ENCODE data around the gene GRIA1.

GRIA1 gene

DNA sequence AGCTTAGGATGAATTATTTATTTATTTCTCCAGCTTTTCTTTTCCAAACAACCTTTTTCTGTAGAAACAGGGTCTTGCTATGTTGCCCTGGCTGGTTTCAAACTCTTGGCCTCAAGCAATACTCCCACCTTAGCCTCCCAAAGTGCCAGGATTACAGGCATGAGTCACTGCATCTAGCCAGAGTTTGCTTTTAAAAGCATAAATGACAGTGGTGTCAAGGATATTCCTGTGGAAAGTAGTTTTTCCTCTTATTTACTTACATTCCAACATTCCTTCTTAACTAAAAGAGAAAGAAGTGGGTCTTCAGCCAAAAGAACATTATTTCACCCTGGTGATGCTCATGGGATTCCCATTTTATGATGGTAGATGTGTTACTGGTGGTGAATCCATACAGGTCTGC, 62.4 kb downstream of the GRIA1 start:
- DNase-seq = no peak

DNA sequence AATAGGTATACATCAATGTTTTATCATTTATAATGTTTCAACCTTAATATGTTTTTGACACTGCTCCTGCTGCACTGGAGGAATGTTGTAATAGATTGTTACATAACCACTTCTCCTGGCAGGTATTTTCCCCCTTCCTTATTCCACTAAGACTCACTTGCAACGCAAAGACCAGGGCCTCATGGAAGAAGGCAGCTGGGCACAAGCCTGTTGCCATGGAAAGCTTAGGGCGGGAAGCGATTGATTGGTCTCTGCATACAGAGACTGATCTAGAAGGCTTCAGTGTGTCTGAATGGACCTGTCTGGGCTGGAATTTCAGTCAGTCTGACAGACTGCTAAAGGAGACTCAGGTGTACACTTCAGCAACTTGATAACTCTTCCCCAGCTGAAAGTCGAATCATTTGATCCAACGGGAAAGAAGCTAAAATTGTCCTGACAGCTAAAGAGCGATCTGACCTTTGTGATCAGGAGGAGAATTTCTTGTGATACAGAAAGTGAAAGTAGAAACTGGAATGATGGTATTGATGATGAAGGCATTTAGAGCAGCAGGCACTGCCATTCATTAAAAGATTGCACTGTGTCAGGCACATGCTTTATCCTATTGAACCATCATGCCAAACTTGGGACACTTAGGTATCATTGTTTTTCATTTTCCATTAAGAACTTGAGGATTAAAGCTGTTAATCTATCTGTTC, 65.1 kb downstream of the GRIA1 start:
- DNase-seq = no peak

- no peak for DNase-seq
Measured at GRCh38 chr5:153558957-153559356, 68.5 kb downstream of the GRIA1 start.

DNA sequence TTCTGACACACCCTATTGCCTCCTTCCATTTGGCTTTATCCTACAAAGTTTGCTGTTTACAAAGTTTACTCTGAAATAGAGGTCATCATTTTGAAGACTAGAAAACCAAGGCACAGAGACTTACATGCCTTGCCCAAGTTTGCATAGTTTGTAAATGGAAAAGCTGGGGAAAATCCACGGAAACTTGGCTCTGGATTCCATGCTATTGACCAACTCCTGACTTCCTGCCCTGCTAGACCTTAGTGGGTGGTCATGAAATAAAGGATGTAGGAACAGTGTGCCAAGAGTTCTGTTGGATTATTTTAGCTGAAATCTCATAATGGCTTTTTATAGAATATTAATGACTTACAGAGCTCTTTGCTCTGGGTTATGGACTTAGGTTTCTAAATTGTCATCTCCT, 69.5 kb downstream of the GRIA1 start:
- no peak for DNase-seq

DNA sequence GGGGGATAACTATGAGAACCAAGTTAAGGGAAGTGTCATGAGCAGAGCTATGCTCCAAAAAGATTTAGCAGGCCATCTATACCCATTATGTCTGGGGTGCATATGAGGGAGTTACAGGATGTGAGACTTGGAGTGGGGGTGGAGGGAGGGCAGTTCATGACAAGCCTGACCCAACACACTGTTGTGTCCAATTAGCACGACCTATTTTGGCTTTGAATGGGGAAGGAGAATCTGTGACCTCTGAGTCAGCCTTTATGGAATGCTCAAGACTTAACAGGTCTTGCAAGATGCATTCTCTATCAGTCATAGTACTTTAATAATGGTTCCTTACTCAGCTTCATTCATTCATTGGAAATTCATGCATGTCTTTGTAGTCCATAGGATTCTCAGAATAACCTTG, 71.7 kb downstream of the GRIA1 start:
- DNase-seq = no peak

- DNase-seq = peak in 1 of 2 experiments; percentile 11
Measured at GRCh38 chr5:153565822-153566221, 75.4 kb downstream of the GRIA1 start.

DNA sequence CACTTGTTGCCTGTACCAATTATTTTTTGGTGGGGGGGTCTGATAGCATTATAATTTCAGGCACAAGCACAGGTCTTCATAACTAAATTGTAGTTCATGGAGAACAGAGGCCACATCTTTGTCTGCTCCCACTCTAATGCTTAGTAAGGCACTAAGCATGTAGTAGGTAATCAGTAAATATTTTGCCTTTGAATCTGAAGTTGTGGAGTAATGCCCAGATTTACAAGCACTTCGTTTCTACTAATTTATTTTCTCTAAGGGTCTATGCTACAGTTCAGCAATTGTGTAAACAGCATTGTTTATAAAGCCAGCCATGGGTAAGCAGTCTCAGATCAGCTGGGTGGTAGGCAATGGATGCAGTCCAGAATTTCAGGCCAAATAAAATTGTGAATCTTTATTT, 78.6 kb downstream of the GRIA1 start:
- DNase-seq = no peak

- no peak for DNase-seq
Measured at GRCh38 chr5:153571162-153571561, 80.7 kb downstream of the GRIA1 start.

- no peak for DNase-seq
Measured at GRCh38 chr5:153572411-153573145, 82.1 kb downstream of the GRIA1 start.

DNA sequence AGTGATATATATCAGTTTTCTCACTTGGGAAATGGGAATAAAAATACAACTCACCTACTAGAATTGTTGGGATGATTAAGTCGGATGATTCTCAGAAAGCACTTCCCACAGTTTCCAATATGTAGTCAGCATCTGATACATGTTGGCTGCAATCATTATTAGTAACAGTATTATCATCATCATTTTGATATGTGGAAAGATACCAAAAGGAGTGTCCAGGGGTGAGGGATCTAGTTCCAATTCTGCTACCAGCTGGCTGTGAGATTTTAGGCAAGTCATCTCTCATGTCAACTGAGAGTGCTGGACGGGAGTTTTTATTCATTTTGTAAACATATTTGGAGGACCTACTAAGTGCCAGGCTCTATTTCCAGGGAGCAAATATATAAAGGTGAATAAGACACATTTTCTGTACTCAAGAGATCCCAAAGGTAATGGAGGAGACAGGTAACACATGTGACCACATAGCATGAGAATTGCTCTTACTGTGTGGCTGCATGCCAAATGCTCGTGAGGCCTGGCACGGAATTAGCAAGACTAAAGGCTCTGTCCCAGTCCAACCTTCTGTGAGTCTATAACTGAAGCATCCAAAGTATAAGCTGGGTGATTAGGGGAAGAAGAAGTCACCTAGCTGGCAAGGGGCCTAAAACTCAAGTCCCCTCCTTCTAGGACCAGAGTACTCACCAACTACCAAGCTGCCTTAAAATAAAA, 83.0 kb downstream of the GRIA1 start:
- DNase-seq = no peak

DNA sequence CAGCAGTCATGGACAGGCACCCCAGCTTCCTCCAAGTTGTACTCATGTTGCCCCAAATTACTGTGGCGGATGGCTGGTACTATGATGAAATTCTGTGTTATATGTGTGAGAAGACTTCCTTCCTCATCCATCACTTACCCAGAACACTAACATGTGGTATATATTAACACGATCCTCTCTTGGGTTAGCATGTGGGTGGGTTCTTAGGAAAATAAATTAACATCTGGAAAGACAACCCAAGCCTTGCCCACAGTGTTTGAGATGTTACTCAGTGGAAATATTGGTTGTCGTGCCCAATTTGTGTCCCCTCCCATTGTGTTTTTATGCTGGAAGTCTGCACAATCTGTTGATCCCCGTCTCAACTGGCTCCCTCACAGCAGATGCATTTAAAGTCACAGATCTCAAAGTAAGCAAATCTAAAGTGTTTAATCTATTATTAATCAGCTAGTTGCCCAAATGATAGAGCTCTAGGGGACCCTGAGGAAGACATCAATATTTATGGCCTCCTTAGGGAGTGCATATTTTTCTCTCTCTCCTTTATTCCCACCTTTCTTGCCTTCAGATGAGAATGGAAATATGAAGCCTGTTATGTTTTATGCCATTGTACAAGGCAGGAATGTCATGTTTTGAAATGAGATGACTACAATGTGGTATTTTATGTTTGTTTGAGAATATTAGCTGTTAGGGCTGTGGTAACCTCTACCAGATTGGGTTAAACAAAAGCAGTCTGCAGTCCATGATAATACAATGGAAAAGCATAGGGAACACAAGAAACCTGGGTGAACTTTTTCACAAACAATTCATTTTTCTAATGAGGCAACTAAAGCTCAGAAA, 93.9 kb downstream of the GRIA1 start:
- DNase-seq = no peak

GRCh38 chr5:153584960-153585359, 94.5 kb downstream of the GRIA1 start:
- DNase-seq = no peak

- DNase-seq = no peak
Measured at GRCh38 chr5:153585622-153586277, 95.3 kb downstream of the GRIA1 start.

DNA sequence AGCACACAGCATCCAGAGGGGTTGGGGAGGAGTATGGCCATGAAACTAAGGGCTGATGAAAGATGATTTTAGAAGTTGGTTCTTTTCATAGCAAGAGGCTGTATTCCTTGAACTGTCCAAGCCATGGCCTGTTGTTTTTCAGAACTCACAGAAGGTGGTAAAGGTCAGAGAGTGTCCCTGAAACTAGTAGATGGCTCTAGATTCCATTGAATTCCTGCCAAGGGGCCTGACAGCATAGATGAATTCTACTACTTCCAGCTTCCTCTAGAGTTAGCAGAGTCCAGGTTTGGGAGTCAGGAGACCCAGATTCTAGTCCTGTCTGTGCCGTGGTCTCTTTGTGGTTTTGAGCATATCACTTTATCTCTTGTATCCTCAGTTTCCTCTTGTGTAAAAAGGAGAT, 101.6 kb downstream of the GRIA1 start:
- DNase-seq = no peak

- no peak for DNase-seq
Measured at GRCh38 chr5:153594785-153595184, 104.3 kb downstream of the GRIA1 start.

GRCh38 chr5:153598099-153598498, 107.6 kb downstream of the GRIA1 start:
- no peak for DNase-seq

GRCh38 chr5:153601377-153601776, 110.9 kb downstream of the GRIA1 start:
- DNase-seq = no peak

GRCh38 chr5:153605386-153605785, 114.9 kb downstream of the GRIA1 start:
- no peak for DNase-seq

DNA sequence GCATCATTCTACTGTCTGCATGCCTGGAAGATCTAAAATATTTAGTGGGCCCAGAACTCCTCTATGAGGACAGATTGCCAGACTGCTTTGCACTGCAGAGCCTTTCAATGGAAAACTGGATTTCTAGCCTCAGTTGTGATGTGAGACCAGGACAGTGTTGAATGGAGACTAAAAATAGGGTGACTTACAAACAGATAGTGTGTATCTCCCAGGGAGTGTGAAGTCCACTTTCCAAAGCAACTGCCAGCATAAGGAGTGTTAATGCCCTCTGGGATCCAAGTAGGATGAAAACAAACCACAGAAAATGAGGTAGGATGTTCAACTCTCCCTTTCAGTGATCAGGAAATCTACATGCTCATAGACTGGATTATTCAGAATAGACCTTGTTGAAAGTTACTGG, 119.5 kb downstream of the GRIA1 start:
- no peak for DNase-seq

DNA sequence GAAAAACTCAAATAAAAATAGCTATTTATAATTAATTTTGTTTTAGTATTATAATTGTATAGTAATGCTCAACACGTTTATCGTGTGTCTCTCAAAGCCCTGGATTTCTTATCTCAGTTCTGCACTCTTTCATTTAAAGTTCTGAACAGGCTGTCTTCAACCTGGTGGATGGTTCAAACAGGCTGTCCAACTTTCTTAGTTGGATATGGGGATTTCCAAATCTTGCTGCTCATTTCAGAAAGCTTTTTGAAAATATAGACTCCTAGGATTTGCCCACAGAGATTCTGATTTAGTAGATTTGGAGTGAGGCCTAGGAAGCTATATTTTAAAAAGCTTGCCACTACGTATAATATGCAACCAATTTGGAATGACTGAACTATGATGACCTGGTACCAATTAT, 120.3 kb downstream of the GRIA1 start:
- no peak for DNase-seq

DNA sequence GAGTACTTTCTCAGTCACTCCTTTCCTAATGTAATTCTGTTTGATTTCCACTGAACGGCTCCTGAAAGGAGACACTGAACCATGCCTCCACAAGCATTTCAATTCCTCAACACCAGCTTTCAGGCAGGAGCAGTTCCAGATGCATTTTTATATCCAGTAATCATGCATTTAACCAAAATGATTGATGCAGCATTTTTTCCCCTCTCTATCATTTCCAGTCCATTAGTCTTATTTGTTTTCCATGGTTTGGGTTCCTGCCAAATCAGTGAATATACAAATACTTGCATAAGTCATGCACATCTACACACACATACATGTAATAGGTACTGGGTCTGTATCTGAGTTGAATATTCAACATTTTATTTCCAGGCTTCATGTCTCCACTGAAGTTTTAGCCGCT, 122.7 kb downstream of the GRIA1 start:
- DNase-seq = no peak

DNA sequence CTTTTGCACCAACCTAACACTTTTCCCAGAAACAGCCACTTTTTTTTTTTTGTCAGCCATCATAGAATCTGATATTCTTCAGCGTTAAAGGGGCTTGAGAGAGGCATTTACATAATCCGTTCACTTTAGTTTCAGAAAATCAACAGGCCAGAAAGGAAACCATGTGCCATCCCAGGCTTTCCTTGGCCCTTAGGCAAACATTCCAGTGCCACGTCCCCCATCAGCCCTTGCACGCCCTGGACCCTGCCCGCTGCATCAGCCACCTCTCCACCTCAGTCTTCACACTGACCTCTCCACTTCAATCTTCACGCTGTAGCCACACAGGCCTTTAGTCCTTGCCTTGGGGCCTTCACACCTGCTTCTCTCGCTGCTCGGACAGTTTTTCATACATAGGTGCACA, 123.2 kb downstream of the GRIA1 start:
- no peak for DNase-seq

DNA sequence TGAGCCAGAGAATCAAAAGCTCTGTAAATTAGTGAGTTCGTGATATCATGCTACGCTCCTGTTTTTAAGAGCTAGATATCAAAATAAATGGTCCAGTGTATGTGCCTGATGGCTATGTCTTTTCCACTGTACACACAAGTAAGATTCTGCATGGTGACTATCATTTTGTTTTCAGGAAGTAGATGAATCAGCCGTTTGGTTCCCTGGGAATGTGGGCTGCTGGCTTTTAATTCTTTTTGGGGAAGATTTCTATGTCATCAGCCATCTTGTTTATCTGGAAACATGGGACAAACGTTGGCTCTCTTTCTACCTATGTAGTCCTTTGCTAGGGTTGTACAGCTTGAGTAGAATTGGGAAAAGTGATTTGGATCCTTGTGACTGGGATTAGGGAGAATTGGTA, 126.7 kb downstream of the GRIA1 start:
- DNase-seq = no peak

All from SW 1271 (cell line).